Mesenchymal stem cell (in vitro differentiated cells and primary cell): Measurements from ENCODE around the gene DDX10.

Experiments
- DNase-seq: peaks from one replicate; pipeline ENCODE4 v3.0.0-alpha.2; 2013
- H2AFZ ChIP-seq: one replicate; pipeline ENCODE4 v1.6.1; 2013; ENCODE audit warnings: low read depth, mild to moderate bottlenecking, control low read depth, inconsistent platforms, low read length, moderate library complexity
- H2AK5ac ChIP-seq: 2 replicates; pipeline ENCODE4 v1.6.1; 2013; ENCODE audit warnings: low read length, moderate library complexity, mild to moderate bottlenecking, inconsistent platforms; ENCODE audit not compliant: severe bottlenecking
- H2BK120ac ChIP-seq: one replicate; pipeline ENCODE4 v1.6.1; 2013; ENCODE audit warnings: low read depth, mild to moderate bottlenecking, inconsistent platforms, low read length, moderate library complexity
- H2BK12ac ChIP-seq, 2 experiments: one replicate each; pipeline ENCODE4 v1.6.1; 2013; ENCODE audit warnings: inconsistent platforms in 2 of 2, low read length in 2 of 2, mild to moderate bottlenecking in 2 of 2, moderate library complexity in 2 of 2, control low read depth in 1 of 2
- H2BK15ac ChIP-seq: one replicate; pipeline ENCODE4 v1.6.1; 2013; ENCODE audit warnings: mild to moderate bottlenecking, low read depth, inconsistent platforms; ENCODE audit not compliant: poor library complexity, severe bottlenecking
- H2BK5ac ChIP-seq: 2 replicates; pipeline ENCODE4 v1.6.1; 2013; ENCODE audit warnings: low read depth, mild to moderate bottlenecking, low read length, control low read depth, inconsistent platforms; ENCODE audit not compliant: poor library complexity, severe bottlenecking
- H3K14ac ChIP-seq, 2 experiments: one replicate each; pipeline ENCODE4 v1.6.1; 2013; ENCODE audit warnings: inconsistent platforms in 2 of 2, low read length in 2 of 2, control low read depth in 1 of 2, mild to moderate bottlenecking in 1 of 2, moderate library complexity in 1 of 2
- H3K18ac ChIP-seq, 2 experiments: one replicate each; pipeline ENCODE4 v1.6.1; 2013; ENCODE audit warnings: inconsistent platforms in 2 of 2, low read length in 2 of 2, control low read depth in 1 of 2, low read depth in 1 of 2, mild to moderate bottlenecking in 1 of 2
- H3K23ac ChIP-seq, 2 experiments: one replicate each; pipeline ENCODE4 v1.6.1; 2013; ENCODE audit warnings: inconsistent platforms in 2 of 2, low read length in 2 of 2, mild to moderate bottlenecking in 2 of 2, moderate library complexity in 2 of 2, control low read depth in 1 of 2
- H3K27ac ChIP-seq: 2 replicates; pipeline ENCODE4 v1.5.1; 2013; ENCODE audit warnings: mild to moderate bottlenecking, moderate library complexity, low read length, control low read depth, inconsistent platforms; ENCODE audit not compliant: poor library complexity, severe bottlenecking
- H3K27me3 ChIP-seq, 2 experiments: 2 replicates each; pipeline versions ENCODE4 v1.6.1 to v1.7.0; 2013; ENCODE audit warnings: low read length in 2 of 2, mild to moderate bottlenecking in 2 of 2, moderate library complexity in 2 of 2, control low read depth in 1 of 2, inconsistent platforms in 1 of 2; ENCODE audit not compliant: control insufficient read depth in 1 of 2, insufficient read depth in 1 of 2
- H3K36me3 ChIP-seq, 2 experiments: 2 replicates each; pipeline versions ENCODE4 v1.6.1 to v1.7.0; 2013; ENCODE audit warnings: low read length in 2 of 2, control low read depth in 1 of 2, inconsistent platforms in 1 of 2, low read depth in 1 of 2, mild to moderate bottlenecking in 1 of 2; ENCODE audit not compliant: insufficient read depth in 2 of 2, control insufficient read depth in 1 of 2
- H3K4ac ChIP-seq, 2 experiments: one replicate each; pipeline ENCODE4 v1.6.1; 2013; ENCODE audit warnings: inconsistent platforms in 2 of 2, low read length in 2 of 2, mild to moderate bottlenecking in 2 of 2, moderate library complexity in 2 of 2, control low read depth in 1 of 2, low read depth in 1 of 2
- H3K4me1 ChIP-seq: 2 replicates; pipeline ENCODE4 v1.6.1; 2013; ENCODE audit warnings: low read depth, low read length, control low read depth; ENCODE audit not compliant: control insufficient read depth, insufficient read depth
- H3K4me2 ChIP-seq: 2 replicates; pipeline ENCODE4 v1.6.1; 2013; ENCODE audit warnings: low read length, mild to moderate bottlenecking, inconsistent platforms; ENCODE audit not compliant: poor library complexity, severe bottlenecking
- H3K4me3 ChIP-seq, 2 experiments: 2 replicates each; pipeline versions ENCODE4 v1.5.1 to v1.7.0; 2013; ENCODE audit warnings: low read length in 2 of 2, mild to moderate bottlenecking in 2 of 2, control low read depth in 1 of 2, low read depth in 1 of 2; ENCODE audit not compliant: insufficient read depth in 1 of 2
- H3K79me1 ChIP-seq: replicated peaks from 2 replicates; pipeline ENCODE4 v1.6.1; 2013; ENCODE audit warnings: mild to moderate bottlenecking, control low read depth, low read length, inconsistent platforms; ENCODE audit not compliant: poor library complexity, severe bottlenecking
- H3K9ac ChIP-seq: 2 replicates; pipeline ENCODE4 v1.7.0; 2013; ENCODE audit warnings: mild to moderate bottlenecking, low read length, moderate library complexity
- H3K9me3 ChIP-seq: 2 replicates; pipeline ENCODE4 v1.7.0; 2013; ENCODE audit warnings: mild to moderate bottlenecking, low read length; ENCODE audit not compliant: control insufficient read depth
- H4K8ac ChIP-seq: one replicate; pipeline ENCODE4 v1.6.1; 2013; ENCODE audit warnings: inconsistent platforms, mild to moderate bottlenecking, low read length, moderate library complexity
- H4K91ac ChIP-seq: one replicate; pipeline ENCODE4 v1.6.1; 2013; ENCODE audit warnings: mild to moderate bottlenecking, low read length, inconsistent platforms
- WGBS: methylation state at CpG from one replicate; pipeline ENCODE4 v1.1.7; 2013; ENCODE audit warnings: mixed read lengths; 5-methylcytosine and 5-hydroxymethylcytosine counted together

The DDX10 gene

GRCh38 chr11:108871867-108872266 lies 207.0 kb downstream of the DDX10 start:
- no peaks in the 10 kb centered on the region for H3K36me3 ChIP-seq
- no peak overlapping the region for H3K4me2 ChIP-seq
- no peak overlapping the region for H3K4me3 ChIP-seq
- DNase-seq = no peak
- H2BK15ac ChIP-seq = no peak overlapping the region
- no peak overlapping the region for H3K23ac ChIP-seq
- H3K4me1 ChIP-seq = peaks cover 3% of the 10 kb centered on the region
- no peak overlapping the region for H2AFZ ChIP-seq
- H3K9ac ChIP-seq = no peak overlapping the region
- peak overlapping the region; percentile 72 for H3K27ac ChIP-seq
- WGBS = 100% methylated on average over 1 of the region's 2 CpGs
- H2AK5ac ChIP-seq = peak overlapping the region; percentile 96
- H3K79me1 ChIP-seq = peaks cover 7% of the 10 kb centered on the region
- peak overlapping the region; percentile 51 to 88 for H2BK12ac ChIP-seq
- peak overlapping the region in 1 of 2 experiments; percentile 7 for H3K14ac ChIP-seq
- no peaks in the 10 kb centered on the region for H3K27me3 ChIP-seq
- peak overlapping the region; percentile 59 to 67 for H3K18ac ChIP-seq
- H3K4ac ChIP-seq = peak overlapping the region in 1 of 2 experiments; percentile 24
- peak overlapping the region; percentile 61 for H2BK5ac ChIP-seq
- H4K8ac ChIP-seq = peak overlapping the region; percentile 80
- peak overlapping the region; percentile 27 for H4K91ac ChIP-seq
- peak overlapping the region; percentile 88 for H2BK120ac ChIP-seq
- no peaks in the 10 kb centered on the region for H3K9me3 ChIP-seq

- Histone ChIP-seq H3K4me2 (peak overlapping the region; percentile 39), H3K27me3 (no peaks in the 10 kb centered on the region), H4K91ac (no peak overlapping the region), H3K14ac (no peak overlapping the region), H3K4me1 (peaks cover 3% of the 10 kb centered on the region), H2AFZ (no peak overlapping the region), H2AK5ac (no peak overlapping the region), H3K36me3 (no peaks in the 10 kb centered on the region), H3K9me3 (no peaks in the 10 kb centered on the region), H3K4me3 (no peak overlapping the region), H2BK120ac (no peak overlapping the region), H3K23ac (no peak overlapping the region), H3K27ac (peak overlapping the region; percentile 87), H3K18ac (no peak overlapping the region), H2BK12ac (no peak overlapping the region), H2BK5ac (peak overlapping the region; percentile 8), H3K4ac (no peak overlapping the region), H4K8ac (no peak overlapping the region), H3K79me1 (peaks cover 5% of the 10 kb centered on the region), H2BK15ac (no peak overlapping the region), H3K9ac (no peak overlapping the region)
- DNase-seq = no peak
- 68% methylated on average over 2 of the region's 3 CpGs for WGBS
These were observed 208.0 kb downstream of the DDX10 start for GRCh38 chr11:108872781-108873291.

GRCh38 chr11:108873310-108873709 lies 208.4 kb downstream of the DDX10 start:
- Histone ChIP-seq H3K23ac (no peak overlapping the region), H3K36me3 (no peaks in the 10 kb centered on the region), H3K27ac (peak overlapping the region; percentile 87), H2AK5ac (no peak overlapping the region), H3K9ac (no peak overlapping the region), H3K79me1 (peaks cover 7% of the 10 kb centered on the region), H3K4ac (no peak overlapping the region), H4K8ac (no peak overlapping the region), H2BK5ac (no peak overlapping the region), H3K4me1 (peaks cover 3% of the 10 kb centered on the region), H4K91ac (no peak overlapping the region), H3K9me3 (no peaks in the 10 kb centered on the region), H2AFZ (no peak overlapping the region), H3K14ac (no peak overlapping the region), H3K18ac (no peak overlapping the region), H2BK15ac (no peak overlapping the region), H3K4me2 (no peak overlapping the region), H2BK120ac (no peak overlapping the region), H3K27me3 (no peaks in the 10 kb centered on the region), H2BK12ac (no peak overlapping the region), H3K4me3 (no peak overlapping the region)
- DNase-seq = no peak
- WGBS = 50% methylated on average over 1 of the region's 2 CpGs

GRCh38 chr11:108873941-108874340 lies 209.1 kb downstream of the DDX10 start:
- H3K27me3 ChIP-seq = no peaks in the 10 kb centered on the region
- 90% methylated on average over 4 of the region's 4 CpGs for WGBS
- DNase-seq = no peak

More at GRCh38 chr11:108873941-108874340, 209.1 kb downstream of the DDX10 start:
- Histone ChIP-seq H3K27ac (peak overlapping the region; percentile 87), H3K79me1 (peaks cover 7% of the 10 kb centered on the region), H2BK120ac (no peak overlapping the region), H4K8ac (no peak overlapping the region), H2AK5ac (peak overlapping the region; percentile 87), H3K18ac (no peak overlapping the region), H3K4me2 (no peak overlapping the region), H3K9me3 (no peaks in the 10 kb centered on the region), H3K23ac (no peak overlapping the region), H2BK12ac (no peak overlapping the region), H3K14ac (no peak overlapping the region), H2BK5ac (no peak overlapping the region), H3K4me3 (no peak overlapping the region), H3K36me3 (no peaks in the 10 kb centered on the region), H3K9ac (no peak overlapping the region), H2BK15ac (no peak overlapping the region), H3K4me1 (peaks cover 3% of the 10 kb centered on the region), H2AFZ (no peak overlapping the region), H4K91ac (no peak overlapping the region), H3K4ac (no peak overlapping the region)
